Stomach (tissue), 9 donors: ENCODE results near the gene KATNB1. TPM values are rescaled to one million over a fixed set of nuclear protein-coding genes. Genes with fewer than 3 reads are reported as not detected.

Experiments
- DNase-seq, 2 donors: peaks; one replicate each; pipeline versions ENCODE4 v3.0.0 to v3.0.0-alpha.2; 2013 to 2019
- H3K27ac ChIP-seq, 5 donors: fragments of 200-600 bp in 4 of 5; sonication (generic) in 4 of 5; one replicate each; pipeline ENCODE4 v1.5.1; 2013 to 2019; ENCODE audit warnings: mild to moderate bottlenecking in 1 of 5, moderate library complexity in 1 of 5
- H3K27me3 ChIP-seq, 3 donors: fragments of 200-600 bp; sonication (generic); one replicate each; pipeline ENCODE4 v1.5.1; 2017 to 2019; ENCODE audit warnings: mixed run types in 1 of 3
- H3K36me3 ChIP-seq, 4 donors: fragments of 200-600 bp; sonication (generic); 1 replicate in 3 of 4; 2 replicates in 1 of 4; pipeline ENCODE4 v1.5.1; 2016 to 2019
- H3K4me1 ChIP-seq, 4 donors: fragments of 200-600 bp; sonication (generic); one replicate each; pipeline ENCODE4 v1.5.1; 2016 to 2019
- H3K4me3 ChIP-seq, 4 donors: fragments of 200-600 bp; sonication (generic) in 3 of 4; one replicate each; pipeline ENCODE4 v1.5.1; 2016 to 2019; ENCODE audit warnings: mild to moderate bottlenecking in 1 of 4
- H3K9me3 ChIP-seq, 4 donors: fragments of 200-600 bp; sonication (generic); one replicate each; pipeline ENCODE4 v1.5.1; 2016 to 2019
- CTCF ChIP-seq, 7 experiments: fragments of 450-650 bp in 4 of 7; fragments of 200-600 bp in 3 of 7; sonication (generic) in 3 of 7; IDR thresholded peaks; one replicate each; pipeline ENCODE4 v1.5.1; 2016 to 2019; ENCODE audit warnings: antibody characterized with exemption in 7 of 7, control low read depth in 2 of 7, mild to moderate bottlenecking in 1 of 7
- EP300 ChIP-seq: sonication (generic); formaldehyde crosslinking; IDR thresholded peaks from one replicate; pipeline ENCODE4 v1.6.1; 2017; ENCODE audit warnings: antibody characterized with exemption
- POLR2A ChIP-seq, 4 donors: fragments of 450-650 bp; IDR thresholded peaks; one replicate each; pipeline ENCODE4 v1.6.1; 2016; ENCODE audit warnings: antibody characterized with exemption in 4 of 4, control low read depth in 2 of 4, mild to moderate bottlenecking in 1 of 4, moderate library complexity in 1 of 4
- POLR2AphosphoS5 ChIP-seq, 3 donors: sonication (generic); formaldehyde crosslinking; IDR thresholded peaks; one replicate each; pipeline ENCODE4 v1.6.1; 2016; ENCODE audit warnings: antibody characterized with exemption in 3 of 3
- WGBS, 5 donors: extraction: QIAGEN DNeasy Blood & Tissue Kit in 3 of 5; methylation state at CpG; one replicate each; pipeline versions ENCODE4 v1.1.5 to v1.1.7; 2013 to 2018; 5-methylcytosine and 5-hydroxymethylcytosine counted together
- intact Hi-C: fragments of 100-400 bp; cut with DNase I; formaldehyde crosslinking; loops from one replicate; pipeline ENCODE4 v1.15.1; 2023; ENCODE audit warnings: low total_unique reads
- polyA plus RNA-seq, 3 donors: library from polyadenylated mRNA; stranded (reverse); fragments of 200-250 nt; gene quantifications; one replicate each; pipeline ENCODE4 v1.2.3, GENCODE V29; 2013
- total RNA-seq, 5 donors: library from RNA; depleted of rRNA; stranded (reverse); fragments of >200 nt; gene quantifications; one replicate each; pipeline versions ENCODE4 v1.1.0 to v1.2.3, GENCODE V29; 2014 to 2016
- donor health status: healthy with polysubstance abuse.
- donor health status: Bipolar disorder and iron deficiency.
- donor health status: healthy.

The KATNB1 gene
- total and polyA plus RNA-seq, 8 donors: 6.7 to 58.5 (median 13.4) TPM

- Histone ChIP-seq H3K9me3 (no peaks in the 10 kb centered on the region), H3K27ac (peak overlapping the region in 1 of 5 donors; percentile 29), H3K4me3 (no peak overlapping the region), H3K36me3 (peaks cover 8 to 84% (median 65%) of the 10 kb centered on the region in 4 donors), H3K4me1 (peaks cover 8 to 20% (median 16%) of the 10 kb centered on the region in 4 donors), H3K27me3 (no peaks in the 10 kb centered on the region)
- intact Hi-C loops: no loop called here
- no peak for DNase-seq
- 86 to 95% (median 94%) methylated on average over 7 to 8 of the region's 8 CpGs for WGBS, 5 donors
- no peak for TF ChIP-seq POLR2AphosphoS5 (IDR thresholded peaks at IDR 0.05)
- TF ChIP-seq CTCF (IDR thresholded peaks at IDR 0.05): no peak
- no peak for TF ChIP-seq EP300
- TF ChIP-seq POLR2A (IDR thresholded peaks at IDR 0.05): no peak
Observed at GRCh38 chr16:57785924-57786323, 50.4 kb downstream of the KATNB1 start.

- TF ChIP-seq POLR2AphosphoS5 (IDR thresholded peaks at IDR 0.05) (no peak), CTCF (IDR thresholded peaks at IDR 0.05) (no peak), POLR2A (IDR thresholded peaks at IDR 0.05) (no peak), EP300 (no peak)
- Histone ChIP-seq H3K27ac (peak overlapping the region in 2 of 5 donors; percentile 3 to 29), H3K27me3 (no peaks in the 10 kb centered on the region), H3K36me3 (peaks cover 8 to 88% (median 69%) of the 10 kb centered on the region in 4 donors), H3K4me1 (peaks cover 8 to 28% (median 21%) of the 10 kb centered on the region in 4 donors), H3K4me3 (no peak overlapping the region), H3K9me3 (no peaks in the 10 kb centered on the region)
- DNase-seq: peak in 1 of 2 donors; percentile 51
- 68 to 76% (median 72%) methylated on average over 16 to 26 of the region's 26 CpGs for WGBS, 5 donors
- intact Hi-C loops: no loop called here
Observed at GRCh38 chr16:57786632-57787518, 51.3 kb downstream of the KATNB1 start.

GRCh38 chr16:57787519-57787905, 51.9 kb downstream of the KATNB1 start:
- no peak for DNase-seq
- Histone ChIP-seq H3K27me3 (no peaks in the 10 kb centered on the region), H3K4me1 (peaks cover 8 to 28% (median 22%) of the 10 kb centered on the region in 4 donors), H3K4me3 (no peak overlapping the region), H3K36me3 (peaks cover 8 to 89% (median 72%) of the 10 kb centered on the region in 4 donors), H3K9me3 (no peaks in the 10 kb centered on the region), H3K27ac (peak overlapping the region in 1 of 5 donors; percentile 3)
- WGBS, 5 donors: 68 to 95% (median 79%) methylated on average over 5 to 8 of the region's 8 CpGs
- TF ChIP-seq POLR2A (IDR thresholded peaks at IDR 0.05) (no peak), EP300 (no peak), CTCF (IDR thresholded peaks at IDR 0.05) (no peak), POLR2AphosphoS5 (IDR thresholded peaks at IDR 0.05) (no peak)
- intact Hi-C loops: no loop called here

- H3K4me1 ChIP-seq: peaks cover 8 to 28% (median 22%) of the 10 kb centered on the region in 4 donors
- no peaks in the 10 kb centered on the region for H3K27me3 ChIP-seq
- H3K9me3 ChIP-seq: no peaks in the 10 kb centered on the region
- TF ChIP-seq EP300 (no peak), CTCF (IDR thresholded peaks at IDR 0.05) (no peak), POLR2A (IDR thresholded peaks at IDR 0.05) (no peak), POLR2AphosphoS5 (IDR thresholded peaks at IDR 0.05) (no peak)
- peak overlapping the region in 1 of 5 donors; percentile 3 for H3K27ac ChIP-seq
- no peak overlapping the region for H3K4me3 ChIP-seq
- intact Hi-C loops: no loop called here
- no peak for DNase-seq
- WGBS, 5 donors: 59 to 72% (median 65%) methylated on average over 13 to 17 of the region's 17 CpGs
- peaks cover 8 to 97% (median 77%) of the 10 kb centered on the region in 4 donors for H3K36me3 ChIP-seq
Observed at GRCh38 chr16:57788252-57788841, 52.8 kb downstream of the KATNB1 start.
